Heart right ventricle (tissue), 16 donors: ENCODE data around the gene PCSK5. TPM values are rescaled to one million over a fixed set of nuclear protein-coding genes. Genes with fewer than 3 reads are reported as not detected.
A peak's percentile ranks its signal among the peaks of the same experiment; 100 is the strongest.
"Not testable (repeated sequence)": the region's sequence is repeated elsewhere in the genome, so short reads cannot be mapped to it uniquely, and the experiment has no call there.

Experiments
- ATAC-seq, 8 donors: fragments of 200-7000 bp; cut with Tn5 transposase; one replicate each; pipeline ENCODE4 v1.9.1; 2020; ENCODE audit warnings: mild to moderate bottlenecking in 8 of 8, moderate library complexity in 8 of 8, moderate number of reproducible peaks in 1 of 8
- DNase-seq, 2 donors: peaks; one replicate each; pipeline ENCODE4 v3.0.0-alpha.2; 2020
- H3K27ac ChIP-seq, 10 donors: fragments of 200-600 bp; sonication (generic) in 2 of 10; one replicate each; pipeline versions ENCODE4 v1.5.0 to v1.8.0; 2020 to 2022; ENCODE audit warnings: mild to moderate bottlenecking in 3 of 10
- H3K27me3 ChIP-seq, 7 donors: fragments of 200-600 bp; one replicate each; pipeline ENCODE4 v1.8.0; 2021 to 2022; ENCODE audit warnings: mild to moderate bottlenecking in 2 of 7
- H3K36me3 ChIP-seq, 9 donors: fragments of 200-600 bp; sonication (generic) in 1 of 9; one replicate each; pipeline versions ENCODE4 v1.5.0 to v1.8.0; 2020 to 2022; ENCODE audit warnings: mild to moderate bottlenecking in 2 of 9
- H3K4me1 ChIP-seq, 9 donors: fragments of 200-600 bp; sonication (generic) in 1 of 9; one replicate each; pipeline versions ENCODE4 v1.5.0 to v1.8.0; 2020 to 2022; ENCODE audit warnings: mild to moderate bottlenecking in 4 of 9
- H3K4me3 ChIP-seq, 10 donors: fragments of 200-600 bp; sonication (generic) in 2 of 10; one replicate each; pipeline versions ENCODE4 v1.5.0 to v1.8.0; 2020 to 2022; ENCODE audit warnings: mild to moderate bottlenecking in 7 of 10, moderate library complexity in 2 of 10
- H3K9me3 ChIP-seq, 11 donors: fragments of 200-600 bp in 10 of 11; sonication (generic) in 2 of 11; one replicate each; pipeline versions ENCODE4 v1.5.0 to v1.8.0; 2013 to 2022; ENCODE audit warnings: mild to moderate bottlenecking in 2 of 11, control low read depth in 1 of 11, moderate library complexity in 1 of 11
- WGBS, 2 donors: extraction: QIAGEN DNeasy Blood & Tissue Kit; methylation state at CpG; one replicate each; pipeline ENCODE4 v1.1.7; 2013; ENCODE audit warnings: inconsistent platforms in 1 of 2; 5-methylcytosine and 5-hydroxymethylcytosine counted together
- intact Hi-C, 10 donors: fragments of 100-400 bp; cut with DNase I; formaldehyde crosslinking; loops; one replicate each; pipeline versions ENCODE4 v1.11.1 to v1.14.2; 2022
- polyA plus RNA-seq, 2 donors: library from polyadenylated mRNA; stranded (reverse); fragments of 200-250 nt; gene quantifications; one replicate each; pipeline ENCODE4 v1.2.3, GENCODE V29; 2013
- total RNA-seq, 10 donors: library from RNA; stranded (reverse); fragmentation: NEBNext Ultra II Directional in 3 of 10; extraction: Animal tissue kit (Norgen Biotek cat#: 25700) in 3 of 10; gene quantifications; one replicate each; pipeline versions ENCODE4 v1.2.1 to v1.2.4, GENCODE V29; 2021 to 2023
- TF ChIP-seq, protein P1 (sequence below), 9 donors: fragments of 200-600 bp; sonication (generic) in 2 of 9; IDR thresholded peaks; one replicate each; pipeline versions ENCODE4 v1.5.0 to v1.8.0; 2021 to 2022; ENCODE audit warnings: antibody characterized with exemption in 9 of 9, mild to moderate bottlenecking in 5 of 9, moderate library complexity in 1 of 9
- donor health status: Arrhythmogenic right ventricular cardiomyopathy.
- donor health status: ischemic (EF 13 %, LVEDD 7.1; RV severe dilation, severe dysfunction).
- donor health status: healthy with polysubstance abuse.
- donor health status: DM: no; HTN: yes; CAD: no.
- donor health status: DM: no; HTN: no; CAD: no.
- donor health status: ischemic (EF 25% LVEDD 6.9; RV normal size, moderate dysfunction).
- donor health status: ischemic (EF 25% LVEDD 5.7; RV mildly dilated, moderate dysfunction).
- donor health status: healthy.
- donor health status: DM: yes; HTN: yes; CAD: no.
- donor health status: Ischemic cardiomyopathy.
- donor health status: ischemic (EF 35%, LVEDD 5.7; RV mildly dilated, moderate dysfunction).
- donor health status: nonischemic (EF 11% LVEDD 7.7; RV severe dilation, severe dysfunction).
- donor health status: DM: yes; HTN: yes; CAD: no.
- donor health status: PGD.
- donor health status: ischemic (EF 29% LVEDD 5.4; RV normal size, mild dysfunction).
- donor health status: nonischemic (EF 23%, LVEDD 6.1; RV moderate dilation, normal function).

PCSK5 gene
- total and polyA plus RNA-seq, 12 donors: 1.8 to 8.3 (median 5.7) TPM

GRCh38 chr9:75895112-75895511, 4.6 kb downstream of the PCSK5 start:
- Histone ChIP-seq H3K9me3 (no peaks in the 10 kb centered on the region), H3K27ac (no peak overlapping the region), H3K36me3 (no peaks in the 10 kb centered on the region), H3K27me3 (peaks cover 0 to 22% (median 0%) of the 10 kb centered on the region in 7 donors), H3K4me1 (peaks cover 0 to 38% (median 29%) of the 10 kb centered on the region in 9 donors), H3K4me3 (peak overlapping the region in 2 of 10 donors; percentile 85 to 86)
- DNase-seq (no peak), ATAC-seq (no peak)
- intact Hi-C loops: loop anchor here in 5 of 10 donors (10.0 kb wide), 6 partner anchors 60 to 410 kb away; no protein-coding TSS in a partner anchor
- TF ChIP-seq, protein P1, sequence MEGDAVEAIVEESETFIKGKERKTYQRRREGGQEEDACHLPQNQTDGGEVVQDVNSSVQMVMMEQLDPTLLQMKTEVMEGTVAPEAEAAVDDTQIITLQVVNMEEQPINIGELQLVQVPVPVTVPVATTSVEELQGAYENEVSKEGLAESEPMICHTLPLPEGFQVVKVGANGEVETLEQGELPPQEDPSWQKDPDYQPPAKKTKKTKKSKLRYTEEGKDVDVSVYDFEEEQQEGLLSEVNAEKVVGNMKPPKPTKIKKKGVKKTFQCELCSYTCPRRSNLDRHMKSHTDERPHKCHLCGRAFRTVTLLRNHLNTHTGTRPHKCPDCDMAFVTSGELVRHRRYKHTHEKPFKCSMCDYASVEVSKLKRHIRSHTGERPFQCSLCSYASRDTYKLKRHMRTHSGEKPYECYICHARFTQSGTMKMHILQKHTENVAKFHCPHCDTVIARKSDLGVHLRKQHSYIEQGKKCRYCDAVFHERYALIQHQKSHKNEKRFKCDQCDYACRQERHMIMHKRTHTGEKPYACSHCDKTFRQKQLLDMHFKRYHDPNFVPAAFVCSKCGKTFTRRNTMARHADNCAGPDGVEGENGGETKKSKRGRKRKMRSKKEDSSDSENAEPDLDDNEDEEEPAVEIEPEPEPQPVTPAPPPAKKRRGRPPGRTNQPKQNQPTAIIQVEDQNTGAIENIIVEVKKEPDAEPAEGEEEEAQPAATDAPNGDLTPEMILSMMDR (IDR thresholded peaks at IDR 0.05): no peak
- 93 to 94% methylated on average over 3 of the region's 3 CpGs for WGBS, 2 donors

DNA sequence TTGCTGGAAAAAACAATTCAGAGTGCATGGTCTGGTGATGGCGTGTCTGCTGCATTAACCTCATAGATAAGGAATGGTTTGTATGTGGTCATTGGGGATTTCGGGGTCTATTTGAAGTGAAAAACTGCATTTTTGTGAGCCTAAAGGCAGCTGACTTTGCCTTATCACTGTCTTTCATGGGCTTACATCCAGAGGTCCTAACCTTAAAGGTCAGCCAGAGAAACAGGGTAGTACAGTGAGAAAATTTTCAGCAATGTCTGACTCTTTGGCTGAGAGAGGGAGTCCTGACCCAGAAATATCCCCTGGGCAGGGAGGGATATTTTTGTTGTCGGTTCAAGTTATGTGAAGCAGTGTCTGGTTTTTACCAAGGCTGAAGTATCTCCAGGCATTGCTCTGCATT, 5.7 kb downstream of the PCSK5 start:
- 50 to 56% methylated on average over 3 of the region's 3 CpGs for WGBS, 2 donors
- Histone ChIP-seq H3K27ac (peak overlapping the region in 1 of 10 donors; percentile 12), H3K36me3 (no peaks in the 10 kb centered on the region), H3K4me1 (peaks cover 0 to 38% (median 29%) of the 10 kb centered on the region in 9 donors), H3K27me3 (peaks cover 0 to 19% (median 0%) of the 10 kb centered on the region in 7 donors), H3K4me3 (peak overlapping the region in 1 of 10 donors; percentile 5), H3K9me3 (no peaks in the 10 kb centered on the region)
- intact Hi-C loops: loop anchor here in 5 of 10 donors (10.0 kb wide), 6 partner anchors 59 to 409 kb away; no protein-coding TSS in a partner anchor
- ATAC-seq (peak in 4 of 8 donors; percentile 12 to 48 (median 39)), DNase-seq (peak in 1 of 2 donors; percentile 12)
- TF ChIP-seq, protein P1 (IDR thresholded peaks at IDR 0.05): no peak

GRCh38 chr9:75900893-75901524, 10.5 kb downstream of the PCSK5 start:
- not testable (repeated sequence) for DNase-seq, H3K4me3 ChIP-seq, ATAC-seq, H3K9me3 ChIP-seq, H3K27me3 ChIP-seq, H3K36me3 ChIP-seq, H3K27ac ChIP-seq
- 82 to 85% methylated on average over 7 of the region's 7 CpGs for WGBS, 2 donors
- H3K4me1 ChIP-seq: peaks cover 0 to 19% (median 12%) of the 10 kb centered on the region in 9 donors
- intact Hi-C loops: loop anchor here in 1 of 10 donors (10.0 kb wide), 1 partner anchor 64 kb away; no protein-coding TSS in a partner anchor

DNA sequence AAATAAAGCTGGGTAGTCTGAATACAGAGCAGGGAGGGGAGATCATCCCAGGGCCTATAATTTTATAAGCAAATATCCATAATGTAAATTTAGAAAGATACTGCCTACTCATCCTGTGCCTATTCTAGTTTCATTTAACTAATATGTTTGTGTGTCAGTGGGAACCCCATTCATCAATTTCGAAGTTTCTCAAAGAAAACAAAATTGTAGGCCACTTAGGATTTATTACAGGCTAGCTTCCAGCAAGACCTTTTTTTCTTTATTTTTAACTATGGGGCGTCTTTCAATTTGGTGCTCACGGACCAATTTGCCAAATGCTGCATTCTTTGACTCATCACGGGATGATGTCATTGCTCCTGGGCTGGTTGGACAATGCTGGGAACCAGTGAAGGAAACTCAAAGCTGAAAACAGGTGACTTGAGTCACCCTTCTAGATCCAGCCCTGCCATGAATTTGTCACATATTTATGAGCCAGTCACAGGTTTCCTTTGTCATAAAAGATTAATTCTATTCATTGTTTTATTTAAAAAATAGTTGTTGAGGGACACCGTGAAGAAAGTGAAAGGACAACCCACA, 13.4 kb downstream of the PCSK5 start:
- peak in 1 of 8 donors; percentile 27 for ATAC-seq
- no peak overlapping the region for H3K27ac ChIP-seq

More for the DNA sequence above, 13.4 kb downstream of the PCSK5 start:
- Histone ChIP-seq H3K9me3 (no peaks in the 10 kb centered on the region), H3K36me3 (no peaks in the 10 kb centered on the region), H3K4me1 (peaks cover 0 to 15% (median 0%) of the 10 kb centered on the region in 9 donors), H3K27me3 (no peaks in the 10 kb centered on the region), H3K4me3 (no peak overlapping the region)
- WGBS, 2 donors: 67 to 77% methylated on average over 5 of the region's 5 CpGs
- TF ChIP-seq, protein P1 (IDR thresholded peaks at IDR 0.05): no peak
- no peak for DNase-seq
- intact Hi-C loops: loop anchor here in 1 of 10 donors (10.0 kb wide), 1 partner anchor 61 kb away; no protein-coding TSS in a partner anchor
